B cell (primary cell): Measurements from ENCODE around the gene DUSP5. TPM values are rescaled to one million over a fixed set of nuclear protein-coding genes. Genes with fewer than 3 reads are reported as not detected.

ENCODE experiments used
- ATAC-seq: fragments of 200-7000 bp; cut with Tn5 transposase; one replicate; pipeline ENCODE4 v1.10.0; 2021; ENCODE audit warnings: low read depth, mild to moderate bottlenecking, moderate number of reproducible peaks, moderate library complexity
- CTCF ChIA-PET: fragments of 350-600 bp; sonication (Branson Sonifier 250); formaldehyde crosslinking; loops from one replicate; lab custom pipeline; 2021; ENCODE audit warnings: antibody characterized with exemption, inconsistent platforms; lab: Charles Lee
- POLR2A ChIA-PET: fragments of 350-600 bp; sonication (Branson Sonifier 250); formaldehyde crosslinking; loops from one replicate; lab custom pipeline; 2021; ENCODE audit warnings: antibody characterized with exemption; lab: Charles Lee
- DNase-seq: peaks from one replicate; pipeline ENCODE4 v3.0.0; 2013
- H2AFZ ChIP-seq: 2 replicates; pipeline ENCODE4 v1.6.1; 2012; ENCODE audit warnings: mild to moderate bottlenecking, low read depth, low read length; ENCODE audit not compliant: insufficient read depth, poor library complexity, severe bottlenecking
- H3K27ac ChIP-seq, 2 donors: 1 replicate in 1 of 2; 2 replicates in 1 of 2; pipeline ENCODE4 v1.5.1; 2012 to 2013; ENCODE audit warnings: low read length in 2 of 2, mild to moderate bottlenecking in 2 of 2, moderate library complexity in 1 of 2
- H3K27me3 ChIP-seq, 4 experiments: fragments of 200-600 bp in 1 of 4; sonication (generic) in 1 of 4; replicated peaks in 1 of 4; 1 replicate in 2 of 4; 2 replicates in 2 of 4; pipeline versions ENCODE4 v1.6.1 to v1.7.0; 2013 to 2016; ENCODE audit warnings: low read length in 3 of 4, mild to moderate bottlenecking in 2 of 4, mixed read lengths in 1 of 4, moderate library complexity in 1 of 4; ENCODE audit not compliant: insufficient read depth in 4 of 4, control insufficient read depth in 3 of 4; ENCODE audit errors: control extremely low read depth in 1 of 4
- H3K36me3 ChIP-seq, 2 experiments: replicated peaks in 1 of 2; 1 replicate in 1 of 2; 2 replicates in 1 of 2; pipeline versions ENCODE4 v1.6.1 to v1.7.1; 2013; ENCODE audit warnings: low read length in 1 of 2; ENCODE audit not compliant: insufficient read depth in 2 of 2, control insufficient read depth in 1 of 2; ENCODE audit errors: control extremely low read depth in 1 of 2, extremely low read depth in 1 of 2
- H3K4me1 ChIP-seq, 2 donors: fragments of 200-600 bp in 1 of 2; sonication (generic) in 1 of 2; 1 replicate in 1 of 2; 2 replicates in 1 of 2; pipeline versions ENCODE4 v1.5.1 to v1.6.1; 2013 to 2017; ENCODE audit warnings: low read length in 2 of 2; ENCODE audit not compliant: control insufficient read depth in 2 of 2, insufficient read depth in 2 of 2
- H3K4me2 ChIP-seq: replicated peaks from 2 replicates; pipeline ENCODE3; 2012; ENCODE audit warnings: mild to moderate bottlenecking, low read depth, low read length; ENCODE audit not compliant: poor library complexity, severe bottlenecking
- H3K4me3 ChIP-seq, 5 experiments: fragments of 200-600 bp in 1 of 5; sonication (generic) in 1 of 5; 1 replicate in 3 of 5; 2 replicates in 2 of 5; pipeline versions ENCODE4 v1.5.1 to v1.7.0; 2011 to 2016; ENCODE audit warnings: low read length in 4 of 5, mild to moderate bottlenecking in 4 of 5, low read depth in 2 of 5, control low read depth in 1 of 5, moderate library complexity in 1 of 5; ENCODE audit not compliant: insufficient read depth in 1 of 5; ENCODE audit errors: control extremely low read depth in 1 of 5, extremely low read depth in 1 of 5
- H3K79me2 ChIP-seq: fragments of 200-600 bp; sonication (generic); one replicate; pipeline ENCODE4 v1.6.0; 2016; ENCODE audit warnings: low read length; ENCODE audit not compliant: control insufficient read depth, insufficient read depth
- H3K9ac ChIP-seq: fragments of 200-600 bp; sonication (generic); 2 replicates; pipeline ENCODE4 v1.6.1; 2017; ENCODE audit warnings: mild to moderate bottlenecking, low read length, moderate library complexity
- H3K9me3 ChIP-seq, 3 donors: one replicate each; pipeline versions ENCODE4 v1.6.1 to v1.7.1; 2013; ENCODE audit warnings: low read length in 2 of 3; ENCODE audit not compliant: control insufficient read depth in 2 of 3, insufficient read depth in 1 of 3; ENCODE audit errors: control extremely low read depth in 1 of 3
- H4K20me1 ChIP-seq: 2 replicates; pipeline ENCODE4 v1.6.0; 2012; ENCODE audit warnings: mild to moderate bottlenecking, low read length; ENCODE audit not compliant: insufficient read depth, control insufficient read depth, poor library complexity, severe bottlenecking
- H3K27ac Mint-ChIP-seq: one replicate; pipeline ENCODE4 v1.8.0; 2021; ENCODE audit warnings: mixed read lengths
- H3K27me3 Mint-ChIP-seq: one replicate; pipeline ENCODE4 v1.8.0; 2021; ENCODE audit warnings: mixed read lengths
- H3K4me1 Mint-ChIP-seq: one replicate; pipeline ENCODE4 v1.8.0; 2021; ENCODE audit warnings: mixed read lengths
- H3K4me3 Mint-ChIP-seq: one replicate; pipeline ENCODE4 v1.8.0; 2021; ENCODE audit warnings: mixed read lengths
- H3K9me3 Mint-ChIP-seq: one replicate; pipeline ENCODE4 v1.8.0; 2022; ENCODE audit warnings: mixed read lengths; ENCODE audit not compliant: insufficient read depth
- EZH2 ChIP-seq: IDR thresholded peaks from 2 replicates; pipeline ENCODE4 v1.6.1; 2012; ENCODE audit warnings: borderline replicate concordance, low read depth, mild to moderate bottlenecking, moderate library complexity, low read length; ENCODE audit not compliant: insufficient read depth, poor library complexity, severe bottlenecking
- WGBS: methylation state at CpG from one replicate; pipeline ENCODE4 v1.1.5; 2013; ENCODE audit warnings: missing lambda C conversion rate; ENCODE audit not compliant: insufficient coverage; 5-methylcytosine and 5-hydroxymethylcytosine counted together
- intact Hi-C: fragments of 100-400 bp; cut with micrococcal nuclease; formaldehyde crosslinking; loops from one replicate; pipeline ENCODE4 v1.10.0; 2022
- polyA plus RNA-seq: library from polyadenylated mRNA; depleted of rRNA; stranded (reverse); fragments of >200 nt; gene quantifications from 2 replicates; pipeline ENCODE4 v1.2.3, GENCODE V29; 2012
- total RNA-seq, 2 donors: library from RNA; stranded (reverse); fragments of 120-200 nt in 1 of 2; gene quantifications; 1 replicate in 1 of 2; 2 replicates in 1 of 2; pipeline versions ENCODE4 v1.2.3 to v1.2.4, GENCODE V29; 2013 to 2022
- TF ChIP-seq, protein P1 (sequence below): fragments of 200-600 bp; IDR thresholded peaks from one replicate; pipeline ENCODE4 v1.8.0; 2022; ENCODE audit warnings: antibody characterized with exemption, mild to moderate bottlenecking

Gene DUSP5
- total and polyA plus RNA-seq, 2 donors (not counting 1 experiment from before 2014, with no cell fraction given): 10.0 to 71.0 TPM

DNA sequence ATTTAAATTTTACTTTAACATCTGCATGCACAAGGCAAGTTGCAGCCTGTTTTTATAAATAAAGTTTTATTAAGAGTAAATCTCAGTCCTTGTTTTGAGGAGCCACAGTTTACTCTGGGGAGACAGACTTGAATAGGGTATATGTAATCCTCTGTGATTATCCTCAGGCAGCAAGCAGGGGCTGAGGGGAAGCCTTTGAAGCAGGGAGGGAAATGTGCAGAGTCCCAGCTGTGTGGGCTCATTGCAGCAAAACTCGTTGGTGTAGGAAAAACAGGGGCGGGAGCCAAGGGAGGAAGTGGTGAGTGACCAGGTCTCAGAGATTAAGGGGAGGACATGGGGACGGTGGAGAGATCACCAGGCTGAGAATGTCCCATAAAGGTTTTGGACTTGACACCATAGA lies 35.4 kb downstream of the DUSP5 start:
- Histone ChIP-seq H3K4me2 (no peak overlapping the region), H3K9ac (no peak overlapping the region), H2AFZ (no peak overlapping the region), H3K27ac (no peak overlapping the region), H3K27me3 (peaks cover 0 to 12% (median 4%) of the 10 kb centered on the region in 4 experiments), H4K20me1 (no peaks in the 10 kb centered on the region), H3K79me2 (no peaks in the 10 kb centered on the region), H3K9me3 (no peaks in the 10 kb centered on the region), H3K4me1 (peaks cover 38 to 41% of the 10 kb centered on the region in 2 donors), H3K36me3 (no peaks in the 10 kb centered on the region), H3K4me3 (no peak overlapping the region)
- Mint-ChIP-seq H3K27me3 (peaks cover 8% of the 10 kb centered on the region), H3K27ac (no peak overlapping the region), H3K4me3 (no peak overlapping the region), H3K9me3 (no peaks in the 10 kb centered on the region), H3K4me1 (peaks cover 41% of the 10 kb centered on the region)
- TF ChIP-seq, protein P1, sequence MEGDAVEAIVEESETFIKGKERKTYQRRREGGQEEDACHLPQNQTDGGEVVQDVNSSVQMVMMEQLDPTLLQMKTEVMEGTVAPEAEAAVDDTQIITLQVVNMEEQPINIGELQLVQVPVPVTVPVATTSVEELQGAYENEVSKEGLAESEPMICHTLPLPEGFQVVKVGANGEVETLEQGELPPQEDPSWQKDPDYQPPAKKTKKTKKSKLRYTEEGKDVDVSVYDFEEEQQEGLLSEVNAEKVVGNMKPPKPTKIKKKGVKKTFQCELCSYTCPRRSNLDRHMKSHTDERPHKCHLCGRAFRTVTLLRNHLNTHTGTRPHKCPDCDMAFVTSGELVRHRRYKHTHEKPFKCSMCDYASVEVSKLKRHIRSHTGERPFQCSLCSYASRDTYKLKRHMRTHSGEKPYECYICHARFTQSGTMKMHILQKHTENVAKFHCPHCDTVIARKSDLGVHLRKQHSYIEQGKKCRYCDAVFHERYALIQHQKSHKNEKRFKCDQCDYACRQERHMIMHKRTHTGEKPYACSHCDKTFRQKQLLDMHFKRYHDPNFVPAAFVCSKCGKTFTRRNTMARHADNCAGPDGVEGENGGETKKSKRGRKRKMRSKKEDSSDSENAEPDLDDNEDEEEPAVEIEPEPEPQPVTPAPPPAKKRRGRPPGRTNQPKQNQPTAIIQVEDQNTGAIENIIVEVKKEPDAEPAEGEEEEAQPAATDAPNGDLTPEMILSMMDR: no peak
- no peak for TF ChIP-seq EZH2
- CTCF ChIA-PET: interaction anchor here (0.7 kb wide), 2 partner anchors 15 to 127 kb away, joined by 3 read pairs; no protein-coding TSS in a partner anchor
- DNase-seq: no peak
- POLR2A ChIA-PET: interaction anchor here (0.7 kb wide), 1 partner anchor 70 kb away, joined by 3 read pairs; no protein-coding TSS in a partner anchor
- WGBS: 16% methylated on average over 3 of the region's 3 CpGs
- ATAC-seq: no peak
- intact Hi-C loops: no loop called here

- Histone ChIP-seq H3K9ac (no peak overlapping the region), H3K27ac (no peak overlapping the region), H3K4me1 (peaks cover 25 to 30% of the 10 kb centered on the region in 2 donors), H3K4me3 (no peak overlapping the region), H3K36me3 (no peaks in the 10 kb centered on the region), H3K79me2 (no peaks in the 10 kb centered on the region), H3K9me3 (no peaks in the 10 kb centered on the region), H3K4me2 (no peak overlapping the region), H2AFZ (no peak overlapping the region), H3K27me3 (peaks cover 0 to 12% (median 4%) of the 10 kb centered on the region in 4 experiments), H4K20me1 (no peaks in the 10 kb centered on the region)
- POLR2A ChIA-PET: interaction anchor here (0.6 kb wide), 1 partner anchor 533 kb away, joined by 4 read pairs; no protein-coding TSS in a partner anchor
- no peak overlapping the region for H3K4me3 Mint-ChIP-seq
- no peak for TF ChIP-seq EZH2
- TF ChIP-seq, protein P1: no peak
- DNase-seq (no peak), ATAC-seq (no peak)
- intact Hi-C loops: no loop called here
- H3K27me3 Mint-ChIP-seq: peaks cover 8% of the 10 kb centered on the region
- no CpG with 5 or more reads among the region's 2 CpGs for WGBS
- H3K27ac Mint-ChIP-seq: no peak overlapping the region
- CTCF ChIA-PET: interaction anchor here (1.3 to 2.4 kb wide), 4 partner anchors 12 to 230 kb away, joined by 3 to 8 read pairs (median 6); partner anchors contain the start of gene SMNDC1
- H3K4me1 Mint-ChIP-seq: peaks cover 27% of the 10 kb centered on the region
- no peaks in the 10 kb centered on the region for H3K9me3 Mint-ChIP-seq
These were observed 36.9 kb downstream of the DUSP5 start for GRCh38 chr10:110534571-110534970.
